Glomerular visceral epithelial cell (primary cell): ENCODE measurements around the gene SHROOM3.
"Not testable (repeated sequence)": the region's sequence is repeated elsewhere in the genome, so short reads cannot be mapped to it uniquely, and the experiment has no call there.

Experiments
- DNase-seq: peaks from one replicate; pipeline ENCODE4 v3.0.0-alpha.2; 2016; ENCODE audit errors: extremely low spot score

SHROOM3 gene

GRCh38 chr4:76592460-76592859, 157.4 kb downstream of the SHROOM3 start:
- DNase-seq, result no peak

GRCh38 chr4:76594173-76594572, 159.1 kb downstream of the SHROOM3 start:
- no peak for DNase-seq

- DNase-seq, result no peak
Measured at GRCh38 chr4:76595435-76595834, 160.4 kb downstream of the SHROOM3 start.

GRCh38 chr4:76596713-76597112, 161.7 kb downstream of the SHROOM3 start:
- DNase-seq, result no peak

GRCh38 chr4:76597423-76597979, 162.5 kb downstream of the SHROOM3 start:
- no peak for DNase-seq

- no peak for DNase-seq
Measured at GRCh38 chr4:76600447-76600846, 165.4 kb downstream of the SHROOM3 start.

GRCh38 chr4:76601791-76602190, 166.8 kb downstream of the SHROOM3 start:
- DNase-seq, result no peak

- DNase-seq, result no peak
Measured at GRCh38 chr4:76605099-76605563, 170.1 kb downstream of the SHROOM3 start.

- no peak for DNase-seq
Measured at GRCh38 chr4:76606645-76607265, 171.7 kb downstream of the SHROOM3 start.

GRCh38 chr4:76607266-76607799, 172.3 kb downstream of the SHROOM3 start:
- no peak for DNase-seq

- DNase-seq, result no peak
Measured at GRCh38 chr4:76607846-76608245, 172.8 kb downstream of the SHROOM3 start.

- not testable (repeated sequence) for DNase-seq
Measured at GRCh38 chr4:76608549-76608948, 173.5 kb downstream of the SHROOM3 start.

GRCh38 chr4:76610751-76611547, 175.9 kb downstream of the SHROOM3 start:
- no peak for DNase-seq

GRCh38 chr4:76611616-76612207, 176.7 kb downstream of the SHROOM3 start:
- DNase-seq, result peak; percentile 30

- no peak for DNase-seq
Measured at GRCh38 chr4:76614589-76614988, 179.6 kb downstream of the SHROOM3 start.

GRCh38 chr4:76615999-76616398, 181.0 kb downstream of the SHROOM3 start:
- DNase-seq, result no peak

GRCh38 chr4:76616526-76616925, 181.5 kb downstream of the SHROOM3 start:
- DNase-seq, result no peak

GRCh38 chr4:76620723-76621468, 185.9 kb downstream of the SHROOM3 start:
- no peak for DNase-seq

GRCh38 chr4:76622126-76622525, 187.1 kb downstream of the SHROOM3 start:
- no peak for DNase-seq

GRCh38 chr4:76622717-76623116, 187.7 kb downstream of the SHROOM3 start:
- DNase-seq, result no peak

GRCh38 chr4:76623217-76624045, 188.4 kb downstream of the SHROOM3 start:
- DNase-seq, result no peak
